Activated CD4-positive, alpha-beta T cell treated with anti-CD3 and anti-CD28 coated beads, Interleukin-2, amount 50 U/mL, for 48 hours (primary cell): ENCODE results near the gene EYA4.

Experiments used
- DNase-seq, 2 experiments: peaks; one replicate each; pipeline ENCODE4 v3.0.0-alpha.2; 2020

EYA4 gene

GRCh38 chr6:133243723-133244305 lies 2.7 kb downstream of the EYA4 start:
- DNase-seq, result no peak

GRCh38 chr6:133244519-133244918 lies 3.4 kb downstream of the EYA4 start:
- DNase-seq, result no peak

GRCh38 chr6:133245007-133245406 lies 3.9 kb downstream of the EYA4 start:
- DNase-seq, result no peak

GRCh38 chr6:133245422-133245903 lies 4.3 kb downstream of the EYA4 start:
- DNase-seq, result no peak

- no peak for DNase-seq
Observed at GRCh38 chr6:133247581-133247980, 6.4 kb downstream of the EYA4 start.

GRCh38 chr6:133248241-133249001 lies 7.3 kb downstream of the EYA4 start:
- no peak for DNase-seq

- no peak for DNase-seq
Observed at GRCh38 chr6:133251688-133252087, 10.5 kb downstream of the EYA4 start.

- no peak for DNase-seq
Observed at GRCh38 chr6:133254552-133255228, 13.5 kb downstream of the EYA4 start.

- no peak for DNase-seq
Observed at GRCh38 chr6:133257545-133258105, 16.5 kb downstream of the EYA4 start.

GRCh38 chr6:133259561-133259960 lies 18.4 kb downstream of the EYA4 start:
- no peak for DNase-seq

GRCh38 chr6:133262804-133263203 lies 21.6 kb downstream of the EYA4 start:
- no peak for DNase-seq

- no peak for DNase-seq
Observed at GRCh38 chr6:133265066-133265465, 23.9 kb downstream of the EYA4 start.

GRCh38 chr6:133266186-133266585 lies 25.0 kb downstream of the EYA4 start:
- no peak for DNase-seq

GRCh38 chr6:133268621-133269020 lies 27.5 kb downstream of the EYA4 start:
- DNase-seq, result no peak

- DNase-seq, result no peak
Observed at GRCh38 chr6:133274813-133275212, 33.7 kb downstream of the EYA4 start.

GRCh38 chr6:133275213-133275612 lies 34.1 kb downstream of the EYA4 start:
- no peak for DNase-seq

- DNase-seq, result no peak
Observed at GRCh38 chr6:133277228-133277899, 36.2 kb downstream of the EYA4 start.

- DNase-seq, result no peak
Observed at GRCh38 chr6:133277900-133278545, 36.9 kb downstream of the EYA4 start.

- no peak for DNase-seq
Observed at GRCh38 chr6:133286765-133287164, 45.6 kb downstream of the EYA4 start.

GRCh38 chr6:133288662-133289061 lies 47.5 kb downstream of the EYA4 start:
- DNase-seq, result no peak

- DNase-seq, result no peak
Observed at GRCh38 chr6:133289733-133290306, 48.7 kb downstream of the EYA4 start.

GRCh38 chr6:133290930-133291329 lies 49.8 kb downstream of the EYA4 start:
- DNase-seq, result no peak
